Upper lobe of left lung (tissue), 4 donors: ENCODE measurements around the gene FOXF2.

Source experiments
- EP300 ChIP-seq, 4 donors: sonication (generic); formaldehyde crosslinking; IDR thresholded peaks; one replicate each; pipeline ENCODE4 v1.5.1; 2017; ENCODE audit warnings: antibody characterized with exemption in 4 of 4, control low read depth in 2 of 4
- POLR2A ChIP-seq, 4 donors: fragments of 450-650 bp; IDR thresholded peaks; one replicate each; pipeline ENCODE4 v1.5.1; 2016 to 2017; ENCODE audit warnings: antibody characterized with exemption in 4 of 4, mild to moderate bottlenecking in 2 of 4
- TF ChIP-seq, protein P1 (sequence below), 6 experiments: fragments of 450-650 bp in 4 of 6; fragments of 200-600 bp in 2 of 6; sonication (generic) in 2 of 6; IDR thresholded peaks; one replicate each; pipeline ENCODE4 v1.5.1; 2016 to 2019; ENCODE audit warnings: antibody characterized with exemption in 6 of 6

DNA sequence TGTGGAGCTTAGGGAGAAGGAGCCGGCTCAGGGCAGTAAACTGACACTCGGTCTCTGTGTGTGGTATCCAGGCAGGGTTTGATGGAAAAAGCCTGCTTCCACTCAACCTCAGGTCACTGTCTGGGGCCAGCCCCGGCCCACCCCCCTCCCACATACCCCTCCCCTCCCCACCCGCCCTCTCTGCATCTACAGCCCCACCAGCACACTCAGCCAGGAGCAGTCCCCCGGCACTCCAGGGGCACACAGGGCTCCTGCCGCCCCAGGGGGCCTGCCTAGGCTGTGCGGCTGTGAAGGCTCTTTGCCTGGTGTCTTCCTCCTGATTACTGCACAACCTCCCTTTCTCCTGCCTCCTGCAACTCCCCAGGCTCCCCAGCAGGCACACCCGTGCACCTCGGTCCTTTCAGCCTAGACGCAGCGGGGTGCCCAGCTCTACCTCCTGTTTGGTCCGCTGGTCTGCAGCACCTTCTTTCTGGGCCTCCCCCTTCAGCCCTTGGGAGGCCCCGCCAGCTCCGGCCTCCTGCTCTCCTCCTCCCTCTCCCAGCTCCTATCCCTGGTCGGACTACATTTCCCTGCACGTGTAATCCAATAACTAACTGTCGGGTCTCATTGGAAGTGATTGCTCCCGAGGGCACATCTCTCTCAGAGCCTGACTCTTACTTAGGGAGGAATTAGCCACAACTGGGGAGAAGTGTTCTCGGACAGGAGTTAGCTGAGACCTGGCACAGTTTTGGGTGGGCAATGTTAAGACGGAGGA is 1.3 kb upstream of the FOXF2 start:
- TF ChIP-seq POLR2A (IDR thresholded peaks at IDR 0.05) (no peak), EP300 (IDR thresholded peaks at IDR 0.05) (no peak)
- TF ChIP-seq, protein P1, sequence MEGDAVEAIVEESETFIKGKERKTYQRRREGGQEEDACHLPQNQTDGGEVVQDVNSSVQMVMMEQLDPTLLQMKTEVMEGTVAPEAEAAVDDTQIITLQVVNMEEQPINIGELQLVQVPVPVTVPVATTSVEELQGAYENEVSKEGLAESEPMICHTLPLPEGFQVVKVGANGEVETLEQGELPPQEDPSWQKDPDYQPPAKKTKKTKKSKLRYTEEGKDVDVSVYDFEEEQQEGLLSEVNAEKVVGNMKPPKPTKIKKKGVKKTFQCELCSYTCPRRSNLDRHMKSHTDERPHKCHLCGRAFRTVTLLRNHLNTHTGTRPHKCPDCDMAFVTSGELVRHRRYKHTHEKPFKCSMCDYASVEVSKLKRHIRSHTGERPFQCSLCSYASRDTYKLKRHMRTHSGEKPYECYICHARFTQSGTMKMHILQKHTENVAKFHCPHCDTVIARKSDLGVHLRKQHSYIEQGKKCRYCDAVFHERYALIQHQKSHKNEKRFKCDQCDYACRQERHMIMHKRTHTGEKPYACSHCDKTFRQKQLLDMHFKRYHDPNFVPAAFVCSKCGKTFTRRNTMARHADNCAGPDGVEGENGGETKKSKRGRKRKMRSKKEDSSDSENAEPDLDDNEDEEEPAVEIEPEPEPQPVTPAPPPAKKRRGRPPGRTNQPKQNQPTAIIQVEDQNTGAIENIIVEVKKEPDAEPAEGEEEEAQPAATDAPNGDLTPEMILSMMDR (IDR thresholded peaks at IDR 0.05): no peak
